Renal cortex interstitium (tissue), 11 donors: ENCODE data around the gene SMIM32. TPM values are rescaled to one million over a fixed set of nuclear protein-coding genes. Genes with fewer than 3 reads are reported as not detected.

Experiments used
- DNase-seq, 11 donors: peaks; one replicate each; pipeline ENCODE4 v3.0.0-alpha.2; 2013; ENCODE audit warnings: low read depth in 9 of 11, low spot score in 4 of 11; ENCODE audit errors: extremely low read depth in 1 of 11
- polyA plus RNA-seq, 3 donors: library from polyadenylated mRNA; unstranded; fragments of 120-200 nt; gene quantifications; one replicate each; pipeline ENCODE4 v1.2.1, GENCODE V29; 2013; ENCODE audit not compliant: insufficient read length in 3 of 3

Gene SMIM32
- polyA plus RNA-seq, 3 donors: 8.8 to 21.7 (median 16.4) TPM

GRCh38 chr5:136212252-136212721, 19.3 kb upstream of the SMIM32 start:
- no peak for DNase-seq

- no peak for DNase-seq
Measured at GRCh38 chr5:136211282-136212040, 18.5 kb upstream of the SMIM32 start.

- no peak for DNase-seq
Measured at GRCh38 chr5:136210259-136210658, 17.3 kb upstream of the SMIM32 start.

GRCh38 chr5:136209346-136209910, 16.5 kb upstream of the SMIM32 start:
- no peak for DNase-seq

- no peak for DNase-seq
Measured at GRCh38 chr5:136208916-136209315, 16.0 kb upstream of the SMIM32 start.

GRCh38 chr5:136207631-136208030, 14.7 kb upstream of the SMIM32 start:
- DNase-seq: no peak

GRCh38 chr5:136206361-136206760, 13.4 kb upstream of the SMIM32 start:
- DNase-seq: no peak

- DNase-seq: no peak
Measured at GRCh38 chr5:136205941-136206340, 13.0 kb upstream of the SMIM32 start.

DNA sequence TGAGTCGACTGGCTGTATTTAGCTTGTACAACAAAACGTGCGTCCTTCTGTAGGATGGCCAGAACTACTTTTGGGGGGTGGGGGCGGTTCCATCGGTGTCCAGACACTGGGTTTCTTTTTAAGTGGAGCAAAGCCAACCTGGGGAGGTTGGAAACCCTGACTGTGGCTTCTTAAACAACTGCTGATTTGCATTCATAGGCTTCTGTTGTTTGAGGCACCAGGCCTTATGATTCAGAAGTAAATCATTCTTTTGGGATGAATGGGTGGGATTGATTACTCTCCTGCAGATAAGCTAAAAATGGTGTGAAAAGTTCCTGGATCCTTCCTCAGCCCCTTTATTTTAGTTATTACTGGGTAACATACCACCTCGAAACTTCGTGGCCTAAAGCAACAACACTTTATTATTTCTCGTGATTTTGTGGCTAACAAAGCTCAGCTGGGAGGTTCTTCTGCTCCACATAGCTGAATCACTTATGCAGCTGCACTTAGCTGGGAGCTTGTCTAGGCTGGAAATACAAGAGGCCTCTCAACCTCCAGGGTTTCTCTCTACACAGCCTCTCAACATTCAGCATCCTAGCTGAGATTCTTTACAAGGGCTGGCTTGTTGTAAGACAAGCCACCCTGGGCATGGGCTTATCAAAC, 12.2 kb upstream of the SMIM32 start:
- no peak for DNase-seq

GRCh38 chr5:136203303-136203922, 10.5 kb upstream of the SMIM32 start:
- DNase-seq: no peak

GRCh38 chr5:136202469-136203205, 9.7 kb upstream of the SMIM32 start:
- no peak for DNase-seq

- DNase-seq: no peak
Measured at GRCh38 chr5:136201870-136202269, 8.9 kb upstream of the SMIM32 start.

- no peak for DNase-seq
Measured at GRCh38 chr5:136200761-136201160, 7.8 kb upstream of the SMIM32 start.

DNA sequence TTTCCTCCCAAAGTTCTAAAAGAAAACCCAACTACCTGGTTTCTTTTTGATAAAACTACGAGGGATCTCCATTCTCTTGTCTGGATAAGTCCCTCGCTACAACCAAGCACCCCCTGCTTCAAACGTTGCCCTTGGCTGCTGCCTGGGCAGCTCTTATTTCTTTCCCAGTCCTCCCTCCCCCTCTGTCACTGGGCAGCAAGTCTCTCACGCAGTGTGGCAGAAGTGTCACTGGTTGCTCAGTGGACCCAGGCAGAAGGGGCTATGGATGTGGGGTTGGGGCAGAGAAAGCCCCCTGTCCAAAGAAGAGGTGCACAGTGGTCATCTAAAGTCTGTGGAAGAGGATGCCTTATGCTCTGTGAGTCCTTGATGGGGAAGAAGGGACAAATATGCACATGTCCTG, 7.2 kb upstream of the SMIM32 start:
- DNase-seq: no peak

DNA sequence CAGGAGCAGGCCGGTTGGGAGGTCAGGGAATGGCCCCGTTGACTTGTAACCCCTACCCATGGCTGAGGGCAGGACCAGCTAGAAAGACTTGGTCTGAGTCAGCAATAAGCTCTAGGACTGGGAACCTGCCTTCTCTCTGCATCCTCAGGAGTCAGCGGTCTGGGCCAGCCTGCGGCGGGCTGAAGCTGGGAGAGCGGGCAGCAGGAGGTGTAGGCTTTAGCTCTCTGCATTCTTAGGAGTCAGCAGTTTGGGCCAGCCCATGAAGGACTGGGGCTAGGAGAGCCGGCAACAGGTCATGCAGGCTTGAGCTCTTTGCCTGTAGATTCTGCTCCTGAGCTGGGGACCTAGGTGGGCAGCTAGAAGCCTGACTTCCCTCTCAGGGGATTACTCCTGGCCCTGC, 6.4 kb upstream of the SMIM32 start:
- no peak for DNase-seq

DNA sequence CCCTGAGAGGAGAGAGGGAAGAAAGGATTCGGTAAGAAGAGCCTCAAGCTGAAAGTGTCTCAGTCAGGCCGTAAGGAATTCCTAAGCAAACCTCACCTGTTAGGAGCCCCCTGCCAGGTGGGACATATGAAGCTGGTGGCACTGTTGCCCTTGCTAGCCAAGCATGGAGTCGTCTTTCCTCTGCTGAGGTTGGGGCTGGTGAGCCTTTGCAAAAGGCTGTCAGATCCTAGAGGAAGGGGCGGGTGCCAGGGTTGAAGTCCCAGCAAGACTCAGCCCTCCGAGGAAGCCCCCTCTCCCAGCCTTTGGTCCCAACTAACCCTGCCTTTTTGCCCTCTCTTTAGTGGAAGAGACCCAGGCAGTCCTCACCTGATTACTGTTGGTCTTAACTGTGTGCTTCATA, 5.5 kb upstream of the SMIM32 start:
- no peak for DNase-seq

DNA sequence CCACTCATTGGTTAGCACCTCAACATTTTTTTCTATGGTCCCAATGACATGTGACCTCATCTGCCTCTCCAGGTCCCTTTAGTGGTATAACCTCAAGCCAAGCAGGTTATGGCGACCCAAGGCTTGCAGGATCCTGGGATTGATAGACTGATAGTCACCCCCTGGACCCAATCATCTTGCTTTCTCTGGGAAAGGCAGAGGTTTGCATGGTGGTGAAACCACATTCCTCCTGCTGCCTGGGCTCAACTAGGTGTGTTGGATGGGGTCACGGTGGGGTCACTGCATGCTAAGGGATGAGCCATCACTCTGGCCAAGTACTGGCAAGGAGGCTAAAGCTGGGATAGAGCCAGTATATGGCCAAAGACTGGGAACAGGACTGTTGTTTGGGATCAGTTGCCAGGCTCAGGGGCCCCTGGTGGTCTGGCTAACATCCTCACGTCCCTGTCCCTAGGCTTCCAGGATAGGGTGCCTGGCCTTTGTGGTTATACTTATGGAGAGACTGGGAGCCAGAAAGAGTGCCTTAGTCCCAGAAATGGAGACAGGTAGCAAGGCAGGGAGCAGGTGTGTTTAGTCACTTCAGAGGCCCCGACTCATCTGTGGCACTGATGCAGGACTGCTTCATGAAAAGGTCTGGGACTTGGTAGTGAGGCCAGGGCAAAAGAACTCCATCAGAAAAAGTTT, 4.6 kb upstream of the SMIM32 start:
- no peak for DNase-seq

DNA sequence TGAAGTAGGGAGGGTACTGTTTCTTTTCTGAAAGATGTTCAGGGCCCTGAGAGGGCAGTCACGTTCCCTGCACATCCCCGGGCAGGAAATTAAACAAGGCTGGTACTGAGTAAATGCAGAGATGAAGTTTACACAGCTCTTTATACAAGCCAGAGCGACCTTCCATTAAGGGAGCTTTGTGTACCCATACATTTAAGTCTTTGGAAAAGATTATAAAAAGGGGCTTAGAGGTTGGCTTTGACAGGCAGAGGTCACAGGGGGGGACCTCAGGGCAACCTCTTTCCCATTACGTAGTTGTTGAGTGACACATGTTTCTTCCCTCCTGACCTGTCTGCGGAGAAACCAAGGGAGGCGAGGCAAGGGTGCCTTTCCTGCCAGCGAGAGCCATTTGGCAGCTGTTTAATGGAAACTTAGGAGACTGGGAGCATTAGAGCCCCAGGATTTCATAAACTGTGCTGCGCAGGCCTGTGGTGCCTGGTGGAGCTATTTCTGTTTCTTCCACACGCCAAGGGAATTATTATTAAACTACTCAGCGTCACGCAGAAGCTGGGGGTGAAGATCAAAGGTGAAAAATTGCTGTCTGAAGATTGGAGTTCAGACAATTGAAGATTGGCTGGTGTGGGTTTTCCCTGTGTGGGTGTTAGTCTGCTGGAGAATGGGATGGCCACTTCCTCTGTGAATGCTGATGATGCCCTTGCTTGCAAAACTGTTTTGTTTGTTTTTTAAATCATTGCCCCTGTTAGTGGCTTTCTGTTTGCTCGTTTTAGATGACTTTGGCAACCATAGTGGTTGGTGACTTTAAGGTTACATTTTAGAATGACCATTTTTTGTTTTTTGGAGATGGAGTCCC, 3.2 kb upstream of the SMIM32 start:
- no peak for DNase-seq
